SU-DHL-6 (cell line): ENCODE measurements around the gene PCDHA9.
"Not testable (repeated sequence)": the region's sequence is repeated elsewhere in the genome, so short reads cannot be mapped to it uniquely, and the experiment has no call there.

Source experiments
- H2AFZ ChIP-seq: fragments of 200-600 bp; sonication (generic); 2 replicates; pipeline ENCODE4 v1.6.1; 2014; ENCODE audit warnings: low read depth, mild to moderate bottlenecking, moderate library complexity, mixed read lengths, antibody characterized with exemption, low read length; ENCODE audit not compliant: severe bottlenecking
- H3F3A ChIP-seq: fragments of 200-600 bp; shearing (Covaris generic); 2 replicates; pipeline ENCODE4 v1.6.0; 2016; ENCODE audit warnings: antibody characterized with exemption, mild to moderate bottlenecking; ENCODE audit not compliant: insufficient read depth
- H3K27ac ChIP-seq: fragments of 200-600 bp; sonication (generic); 2 replicates; pipeline ENCODE4 v1.5.1; 2016; ENCODE audit warnings: low read depth, mild to moderate bottlenecking, low read length, moderate library complexity, mixed read lengths
- H3K27me3 ChIP-seq: fragments of 200-600 bp; sonication (generic), shearing (Covaris generic); 2 replicates; pipeline ENCODE4 v1.6.0; 2014; ENCODE audit warnings: mild to moderate bottlenecking, low read length
- H3K36me3 ChIP-seq: fragments of 200-600 bp; sonication (generic); 2 replicates; pipeline ENCODE4 v1.6.1; 2014; ENCODE audit warnings: mild to moderate bottlenecking, low read length, mixed read lengths
- H3K4me2 ChIP-seq: fragments of 300-600, 200-600 bp; shearing (Covaris generic), sonication (generic); 2 replicates; pipeline ENCODE4 v1.6.0; 2014; ENCODE audit warnings: low read length, low read depth, mild to moderate bottlenecking; ENCODE audit not compliant: poor library complexity, severe bottlenecking
- H3K4me3 ChIP-seq: fragments of 200-600 bp; sonication (generic); 2 replicates; pipeline ENCODE4 v1.5.1; 2014; ENCODE audit warnings: antibody characterized with exemption, low read length, mild to moderate bottlenecking, mixed read lengths; ENCODE audit not compliant: insufficient read depth, poor library complexity, severe bottlenecking
- H3K79me2 ChIP-seq: fragments of 200-600 bp; sonication (generic); 2 replicates; pipeline ENCODE4 v1.6.1; 2014; ENCODE audit warnings: mild to moderate bottlenecking, low read length, moderate library complexity; ENCODE audit not compliant: insufficient read depth
- H3K9ac ChIP-seq: fragments of 200-600 bp; sonication (generic); 2 replicates; pipeline ENCODE4 v1.7.0; 2014; ENCODE audit warnings: mild to moderate bottlenecking, low read length
- H3K9me2 ChIP-seq: fragments of 200-600 bp; sonication (generic); replicated peaks from 2 replicates; pipeline ENCODE4 v1.6.1; 2014; ENCODE audit warnings: low read length; ENCODE audit not compliant: insufficient read depth
- H3K9me3 ChIP-seq: fragments of 200-600 bp; sonication (generic); 2 replicates; pipeline ENCODE4 v1.6.1; 2014; ENCODE audit warnings: low read length, mixed read lengths; ENCODE audit not compliant: insufficient read depth
- H4K20me1 ChIP-seq: fragments of 200-600 bp; sonication (generic); 2 replicates; pipeline ENCODE4 v1.6.1; 2014; ENCODE audit warnings: low read depth, mild to moderate bottlenecking, antibody characterized with exemption, low read length, moderate library complexity, mixed read lengths
- CTCF ChIP-seq: fragments of 200-600 bp; sonication (generic); IDR thresholded peaks from one replicate; pipeline ENCODE4 v1.5.1; 2017; ENCODE audit warnings: antibody characterized with exemption, mild to moderate bottlenecking, low read length, moderate library complexity; ENCODE audit not compliant: insufficient read depth, poor library complexity, severe bottlenecking
- EZH2phosphoT487 ChIP-seq: fragments of 200-600 bp; sonication (generic), shearing (Covaris generic); conservative IDR thresholded peaks from 2 replicates; pipeline ENCODE4 v1.6.1; 2018; ENCODE audit warnings: mild to moderate bottlenecking, antibody characterized with exemption, low read length, moderate library complexity, mixed read lengths

PCDHA9 gene

GRCh38 chr5:140870221-140871201 lies 22.3 kb downstream of the PCDHA9 start:
- no peaks in the 10 kb centered on the region for H3K9me2 ChIP-seq

GRCh38 chr5:140875085-140876065 lies 27.2 kb downstream of the PCDHA9 start, which contains the start of gene PCDHA12:
PCDHA12 (plus strand) TSS chr5:140875308; CDS start chr5:140875473, 165 bp downstream.
- TF ChIP-seq EZH2phosphoT487: no peak
- no peak for TF ChIP-seq CTCF
- Histone ChIP-seq H3F3A (no peaks in the 10 kb centered on the region), H3K36me3 (no peaks in the 10 kb centered on the region), H3K4me2 (no peak within 1 kb of the TSS), H3K4me3 (no peak within 1 kb of the TSS), H3K9me3 (no peaks in the 10 kb centered on the region), H3K79me2 (no peaks in the 10 kb centered on the region), H4K20me1 (no peaks in the 10 kb centered on the region), H3K9me2 (no peaks in the 10 kb centered on the region), H3K27ac (no peak within 1 kb of the TSS), H3K27me3 (no peaks in the 10 kb centered on the region), H2AFZ (no peak within 1 kb of the TSS), H3K9ac (no peak within 1 kb of the TSS)

More at GRCh38 chr5:140870221-140871201, 22.3 kb downstream of the PCDHA9 start:
- Histone ChIP-seq H3K9me3 (no peaks in the 10 kb centered on the region), H3F3A (no peaks in the 10 kb centered on the region), H3K9ac (no peak overlapping the region), H3K4me3 (no peak overlapping the region), H4K20me1 (no peaks in the 10 kb centered on the region), H3K4me2 (no peak overlapping the region), H3K27ac (no peak overlapping the region), H3K36me3 (no peaks in the 10 kb centered on the region), H3K79me2 (no peaks in the 10 kb centered on the region), H2AFZ (no peak overlapping the region), H3K27me3 (no peaks in the 10 kb centered on the region)
- no peak for TF ChIP-seq CTCF
- TF ChIP-seq EZH2phosphoT487: no peak

DNA sequence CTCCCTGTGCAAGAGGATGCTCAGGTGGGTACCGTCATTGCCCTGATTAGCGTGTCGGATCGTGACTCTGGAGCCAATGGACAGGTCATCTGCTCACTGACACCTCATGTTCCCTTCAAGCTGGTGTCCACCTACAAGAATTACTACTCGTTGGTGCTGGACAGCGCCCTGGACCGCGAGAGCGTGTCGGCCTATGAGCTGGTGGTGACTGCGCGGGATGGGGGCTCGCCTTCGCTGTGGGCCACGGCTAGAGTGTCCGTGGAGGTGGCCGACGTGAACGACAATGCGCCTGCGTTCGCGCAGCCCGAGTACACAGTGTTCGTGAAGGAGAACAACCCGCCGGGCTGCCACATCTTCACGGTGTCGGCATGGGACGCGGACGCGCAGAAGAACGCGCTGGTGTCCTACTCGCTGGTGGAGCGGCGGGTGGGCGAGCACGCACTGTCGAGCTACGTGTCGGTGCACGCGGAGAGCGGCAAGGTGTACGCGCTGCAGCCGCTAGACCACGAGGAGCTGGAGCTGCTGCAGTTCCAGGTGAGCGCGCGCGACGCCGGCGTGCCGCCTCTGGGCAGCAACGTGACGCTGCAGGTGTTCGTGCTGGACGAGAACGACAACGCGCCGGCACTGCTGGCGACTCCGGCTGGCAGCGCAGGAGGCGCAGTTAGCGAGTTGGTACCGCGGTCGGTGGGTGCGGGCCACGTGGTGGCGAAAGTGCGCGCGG lies 28.5 kb downstream of the PCDHA9 start:
- H3F3A ChIP-seq, H3K36me3 ChIP-seq, H3K9ac ChIP-seq, H3K9me3 ChIP-seq, H4K20me1 ChIP-seq, H3K27ac ChIP-seq, H3K9me2 ChIP-seq, H2AFZ ChIP-seq, H3K79me2 ChIP-seq, H3K4me2 ChIP-seq, H3K4me3 ChIP-seq, H3K27me3 ChIP-seq: not testable (repeated sequence)
